Common myeloid progenitor, CD34-positive (primary cell): Measurements from ENCODE around the gene NOX4.
A peak's percentile ranks its signal among the peaks of the same experiment; 100 is the strongest.

Experiments used
- CTCF ChIA-PET: fragments of 350-600 bp; sonication (Branson Sonifier 250); formaldehyde crosslinking; loops from one replicate; lab custom pipeline; 2021; ENCODE audit warnings: antibody characterized with exemption; lab: Charles Lee
- POLR2A ChIA-PET: fragments of 350-600 bp; sonication (Branson Sonifier 250); formaldehyde crosslinking; loops from one replicate; lab custom pipeline; 2021; ENCODE audit warnings: antibody characterized with exemption; lab: Charles Lee
- DNase-seq, 3 donors: peaks; one replicate each; pipeline versions ENCODE4 v3.0.0 to v3.0.0-alpha.2; 2013
- H3K27ac ChIP-seq, 2 experiments: 1 replicate in 1 of 2; 2 replicates in 1 of 2; pipeline ENCODE4 v1.7.0; 2013; ENCODE audit warnings: inconsistent platforms in 2 of 2, low read length in 2 of 2, mild to moderate bottlenecking in 2 of 2, low read depth in 1 of 2, moderate library complexity in 1 of 2; ENCODE audit not compliant: severe bottlenecking in 2 of 2, insufficient read depth in 1 of 2, poor library complexity in 1 of 2
- H3K27me3 ChIP-seq, 5 experiments: replicated peaks in 2 of 5; 1 replicate in 3 of 5; 2 replicates in 2 of 5; pipeline versions ENCODE4 v1.6.1 to v1.7.0; 2013; ENCODE audit warnings: low read length in 4 of 5, mild to moderate bottlenecking in 2 of 5, moderate library complexity in 2 of 5, inconsistent platforms in 1 of 5; ENCODE audit not compliant: insufficient read depth in 5 of 5, control insufficient read depth in 4 of 5
- H3K36me3 ChIP-seq, 4 experiments: 1 replicate in 2 of 4; 2 replicates in 2 of 4; pipeline versions ENCODE4 v1.6.1 to v1.7.0; 2013; ENCODE audit warnings: low read length in 3 of 4, control low read depth in 1 of 4, mild to moderate bottlenecking in 1 of 4; ENCODE audit not compliant: control insufficient read depth in 4 of 4, insufficient read depth in 4 of 4
- H3K4me1 ChIP-seq, 4 experiments: 1 replicate in 3 of 4; 2 replicates in 1 of 4; pipeline versions ENCODE4 v1.6.1 to v1.7.1; 2013; ENCODE audit warnings: low read length in 3 of 4, mild to moderate bottlenecking in 3 of 4, control low read depth in 1 of 4, inconsistent platforms in 1 of 4, moderate library complexity in 1 of 4; ENCODE audit not compliant: control insufficient read depth in 4 of 4, insufficient read depth in 4 of 4; ENCODE audit errors: control extremely low read depth in 1 of 4
- H3K4me3 ChIP-seq, 7 experiments: 1 replicate in 4 of 7; 2 replicates in 3 of 7; pipeline versions ENCODE4 v1.5.1 to v1.7.0; 2013; ENCODE audit warnings: mild to moderate bottlenecking in 7 of 7, low read length in 6 of 7, moderate library complexity in 6 of 7, inconsistent platforms in 2 of 7, low read depth in 2 of 7, control low read depth in 1 of 7; ENCODE audit not compliant: insufficient read depth in 4 of 7, control insufficient read depth in 1 of 7; ENCODE audit errors: extremely low read depth in 1 of 7
- H3K9me3 ChIP-seq, 5 experiments: 1 replicate in 4 of 5; 2 replicates in 1 of 5; pipeline versions ENCODE4 v1.6.1 to v1.7.1; 2013; ENCODE audit warnings: low read length in 4 of 5, mild to moderate bottlenecking in 2 of 5, inconsistent platforms in 1 of 5, low read depth in 1 of 5, moderate library complexity in 1 of 5; ENCODE audit not compliant: control insufficient read depth in 4 of 5, insufficient read depth in 2 of 5; ENCODE audit errors: control extremely low read depth in 1 of 5
- WGBS: methylation state at CpG from one replicate; pipeline ENCODE4 v1.1.5; 2013; ENCODE audit not compliant: insufficient coverage; 5-methylcytosine and 5-hydroxymethylcytosine counted together

The NOX4 gene

GRCh38 chr11:89477175-89477574, 14.0 kb downstream of the NOX4 start:
- DNase-seq: peak in 1 of 3 donors; percentile 1
- Histone ChIP-seq H3K36me3 (no peaks in the 10 kb centered on the region), H3K27ac (no peak overlapping the region), H3K27me3 (no peaks in the 10 kb centered on the region), H3K9me3 (no peaks in the 10 kb centered on the region), H3K4me3 (no peak overlapping the region), H3K4me1 (no peaks in the 10 kb centered on the region)
- ChIA-PET POLR2A (no interaction called here), CTCF (no interaction called here)
- WGBS: 67% methylated on average over 5 of the region's 6 CpGs

GRCh38 chr11:89463266-89463780, 27.9 kb downstream of the NOX4 start:
- Histone ChIP-seq H3K4me3 (no peak overlapping the region), H3K9me3 (no peaks in the 10 kb centered on the region), H3K27ac (no peak overlapping the region), H3K4me1 (no peaks in the 10 kb centered on the region), H3K27me3 (no peaks in the 10 kb centered on the region), H3K36me3 (no peaks in the 10 kb centered on the region)
- no peak for DNase-seq
- CTCF ChIA-PET: no interaction called here
- WGBS: 60% methylated on average over 1 of the region's 1 CpG
- POLR2A ChIA-PET: no interaction called here

GRCh38 chr11:89458716-89459115, 32.5 kb downstream of the NOX4 start:
- CTCF ChIA-PET: no interaction called here

GRCh38 chr11:89457190-89457589, 34.0 kb downstream of the NOX4 start:
- Histone ChIP-seq H3K27me3 (no peaks in the 10 kb centered on the region), H3K4me3 (no peak overlapping the region), H3K36me3 (no peaks in the 10 kb centered on the region), H3K27ac (no peak overlapping the region), H3K4me1 (no peaks in the 10 kb centered on the region), H3K9me3 (peaks cover 0 to 1% (median 0%) of the 10 kb centered on the region in 5 experiments)
- 100% methylated on average over 4 of the region's 4 CpGs for WGBS
- ChIA-PET CTCF (no interaction called here), POLR2A (no interaction called here)
- DNase-seq: no peak

More at GRCh38 chr11:89458716-89459115, 32.5 kb downstream of the NOX4 start:
- Histone ChIP-seq H3K9me3 (peaks cover 0 to 1% (median 0%) of the 10 kb centered on the region in 5 experiments), H3K27me3 (no peaks in the 10 kb centered on the region), H3K4me1 (no peaks in the 10 kb centered on the region), H3K4me3 (no peak overlapping the region), H3K36me3 (no peaks in the 10 kb centered on the region), H3K27ac (no peak overlapping the region)
- POLR2A ChIA-PET: no interaction called here
- no peak for DNase-seq
- WGBS: 100% methylated on average over 1 of the region's 2 CpGs

GRCh38 chr11:89456681-89457080, 34.5 kb downstream of the NOX4 start:
- DNase-seq: no peak
- H3K27ac ChIP-seq: no peak overlapping the region
- H3K9me3 ChIP-seq: peaks cover 0 to 1% (median 0%) of the 10 kb centered on the region in 5 experiments
- H3K4me3 ChIP-seq: no peak overlapping the region
- no peaks in the 10 kb centered on the region for H3K27me3 ChIP-seq
- ChIA-PET CTCF (interaction anchor here (1.4 kb wide), 1 partner anchor 9 kb away, joined by 4 read pairs; no protein-coding TSS in a partner anchor), POLR2A (no interaction called here)
- no peaks in the 10 kb centered on the region for H3K4me1 ChIP-seq
- 81% methylated on average over 2 of the region's 2 CpGs for WGBS
- H3K36me3 ChIP-seq: no peaks in the 10 kb centered on the region

- Histone ChIP-seq H3K4me1 (no peaks in the 10 kb centered on the region), H3K36me3 (no peaks in the 10 kb centered on the region), H3K4me3 (no peak overlapping the region), H3K9me3 (peaks cover 0 to 1% (median 0%) of the 10 kb centered on the region in 5 experiments), H3K27ac (no peak overlapping the region), H3K27me3 (no peaks in the 10 kb centered on the region)
- ChIA-PET CTCF (no interaction called here), POLR2A (no interaction called here)
- 90% methylated on average over 3 of the region's 3 CpGs for WGBS
- DNase-seq: no peak
Observed at GRCh38 chr11:89452780-89453179, 38.4 kb downstream of the NOX4 start.

GRCh38 chr11:89447845-89448244, 43.3 kb downstream of the NOX4 start:
- POLR2A ChIA-PET: no interaction called here
- CTCF ChIA-PET: interaction anchor here (1.6 kb wide), 1 partner anchor 8 kb away, joined by 4 read pairs; no protein-coding TSS in a partner anchor
- Histone ChIP-seq H3K27me3 (no peaks in the 10 kb centered on the region), H3K9me3 (peaks cover 0 to 1% (median 0%) of the 10 kb centered on the region in 5 experiments), H3K4me3 (no peak overlapping the region), H3K27ac (no peak overlapping the region), H3K36me3 (no peaks in the 10 kb centered on the region), H3K4me1 (no peaks in the 10 kb centered on the region)
- no peak for DNase-seq
